DND-41 (cell line): ENCODE results near the gene EXD3.

Experiments
- CTCF ChIP-seq: IDR thresholded peaks from 2 replicates; pipeline ENCODE4 v1.5.1; 2012; ENCODE audit warnings: borderline replicate concordance, low read length, moderate library complexity, mild to moderate bottlenecking; ENCODE audit not compliant: poor library complexity, severe bottlenecking; ENCODE audit errors: extremely low read depth
- EZH2 ChIP-seq: IDR thresholded peaks from 3 replicates; pipeline ENCODE4 v1.6.1; 2012; ENCODE audit warnings: borderline replicate concordance, low read depth, mild to moderate bottlenecking, moderate library complexity, low read length, inconsistent platforms; ENCODE audit not compliant: severe bottlenecking

GRCh38 chr9:137388589-137389427 lies 34.2 kb downstream of the EXD3 start:
- no peak for TF ChIP-seq CTCF
- no peak for TF ChIP-seq EZH2
